ENCODE measurements around the gene FBXL7.

FBXL7 gene

DNA sequence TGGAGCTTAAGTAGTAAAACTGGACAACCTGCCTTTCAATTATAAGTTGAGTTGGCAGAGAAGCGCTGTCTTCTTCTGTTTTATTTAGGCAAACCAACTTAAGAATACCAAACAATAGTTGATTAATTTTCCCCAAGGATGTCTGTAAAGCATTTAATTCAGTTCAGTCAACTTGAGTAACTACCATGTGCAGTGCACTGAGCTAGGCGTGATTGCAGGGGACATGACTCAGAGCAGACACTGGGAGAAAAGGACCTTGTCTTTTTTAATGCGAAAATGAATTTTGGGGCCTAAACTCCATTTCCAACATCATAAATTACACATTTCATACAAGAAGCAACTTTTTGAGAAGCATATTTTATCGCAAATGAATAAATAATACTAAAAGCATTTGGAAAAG is 66.3 kb downstream of the FBXL7 start:
- H3K79me2 ChIP-seq (ENCODE audit: insufficient read depth, low read length), result no peaks in the 10 kb centered on the region
- no peak for TF ChIP-seq EZH2phosphoT487 (conservative IDR thresholded peaks at IDR 0.05; ENCODE audit: low read length)
- TF ChIP-seq, protein P1, sequence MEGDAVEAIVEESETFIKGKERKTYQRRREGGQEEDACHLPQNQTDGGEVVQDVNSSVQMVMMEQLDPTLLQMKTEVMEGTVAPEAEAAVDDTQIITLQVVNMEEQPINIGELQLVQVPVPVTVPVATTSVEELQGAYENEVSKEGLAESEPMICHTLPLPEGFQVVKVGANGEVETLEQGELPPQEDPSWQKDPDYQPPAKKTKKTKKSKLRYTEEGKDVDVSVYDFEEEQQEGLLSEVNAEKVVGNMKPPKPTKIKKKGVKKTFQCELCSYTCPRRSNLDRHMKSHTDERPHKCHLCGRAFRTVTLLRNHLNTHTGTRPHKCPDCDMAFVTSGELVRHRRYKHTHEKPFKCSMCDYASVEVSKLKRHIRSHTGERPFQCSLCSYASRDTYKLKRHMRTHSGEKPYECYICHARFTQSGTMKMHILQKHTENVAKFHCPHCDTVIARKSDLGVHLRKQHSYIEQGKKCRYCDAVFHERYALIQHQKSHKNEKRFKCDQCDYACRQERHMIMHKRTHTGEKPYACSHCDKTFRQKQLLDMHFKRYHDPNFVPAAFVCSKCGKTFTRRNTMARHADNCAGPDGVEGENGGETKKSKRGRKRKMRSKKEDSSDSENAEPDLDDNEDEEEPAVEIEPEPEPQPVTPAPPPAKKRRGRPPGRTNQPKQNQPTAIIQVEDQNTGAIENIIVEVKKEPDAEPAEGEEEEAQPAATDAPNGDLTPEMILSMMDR (IDR thresholded peaks at IDR 0.05; ENCODE audit: insufficient read depth, low read length, poor library complexity, severe bottlenecking), result no peak
- H3K27me3 ChIP-seq (ENCODE audit: low read length), result no peaks in the 10 kb centered on the region
- H4K20me1 ChIP-seq (ENCODE audit: low read depth, low read length), result no peaks in the 10 kb centered on the region
- no peaks in the 10 kb centered on the region for H3F3A ChIP-seq (ENCODE audit: insufficient read depth)
- no peak overlapping the region for H3K27ac ChIP-seq (ENCODE audit: low read depth, low read length)
- H3K9ac ChIP-seq (ENCODE audit: low read length), result no peak overlapping the region
- H3K9me2 ChIP-seq (replicated peaks; ENCODE audit: insufficient read depth, low read length), result no peaks in the 10 kb centered on the region
- no peaks in the 10 kb centered on the region for H3K9me3 ChIP-seq (ENCODE audit: insufficient read depth, low read length)
- no peak overlapping the region for H2AFZ ChIP-seq (ENCODE audit: low read depth, low read length, severe bottlenecking)
- H3K4me2 ChIP-seq (ENCODE audit: low read depth, low read length, poor library complexity, severe bottlenecking), result no peak overlapping the region
- no peaks in the 10 kb centered on the region for H3K36me3 ChIP-seq (ENCODE audit: low read length)
- no peak overlapping the region for H3K4me3 ChIP-seq (ENCODE audit: insufficient read depth, low read length, poor library complexity, severe bottlenecking)

DNA sequence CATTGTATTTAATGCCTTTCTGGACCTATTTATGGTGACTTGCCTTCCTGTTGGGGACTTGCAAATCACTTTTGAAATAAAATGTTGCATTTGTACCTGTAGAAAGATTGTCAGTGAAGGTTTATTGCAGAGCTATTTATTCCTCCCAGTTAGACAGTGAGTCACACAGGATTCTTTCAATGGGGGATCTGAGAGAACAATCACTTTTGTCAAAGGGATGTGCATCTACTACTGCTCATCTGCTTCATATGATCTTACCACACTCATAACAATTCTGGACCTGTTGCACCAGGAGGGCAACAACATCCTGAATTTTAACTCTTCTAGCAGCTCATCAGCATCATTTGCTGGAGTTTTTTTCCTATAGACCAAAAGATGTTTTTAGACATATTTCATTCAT is 66.8 kb downstream of the FBXL7 start:
- Histone ChIP-seq H3K9me2 (replicated peaks; ENCODE audit: insufficient read depth, low read length) (no peaks in the 10 kb centered on the region), H3K4me3 (ENCODE audit: insufficient read depth, low read length, poor library complexity, severe bottlenecking) (no peak overlapping the region), H3K9ac (ENCODE audit: low read length) (no peak overlapping the region), H2AFZ (ENCODE audit: low read depth, low read length, severe bottlenecking) (no peak overlapping the region), H3F3A (ENCODE audit: insufficient read depth) (no peaks in the 10 kb centered on the region), H3K27ac (ENCODE audit: low read depth, low read length) (no peak overlapping the region), H3K4me2 (ENCODE audit: low read depth, low read length, poor library complexity, severe bottlenecking) (no peak overlapping the region), H3K79me2 (ENCODE audit: insufficient read depth, low read length) (no peaks in the 10 kb centered on the region), H3K9me3 (ENCODE audit: insufficient read depth, low read length) (no peaks in the 10 kb centered on the region), H4K20me1 (ENCODE audit: low read depth, low read length) (no peaks in the 10 kb centered on the region), H3K36me3 (ENCODE audit: low read length) (no peaks in the 10 kb centered on the region), H3K27me3 (ENCODE audit: low read length) (no peaks in the 10 kb centered on the region)
- TF ChIP-seq EZH2phosphoT487 (conservative IDR thresholded peaks at IDR 0.05; ENCODE audit: low read length), result no peak

DNA sequence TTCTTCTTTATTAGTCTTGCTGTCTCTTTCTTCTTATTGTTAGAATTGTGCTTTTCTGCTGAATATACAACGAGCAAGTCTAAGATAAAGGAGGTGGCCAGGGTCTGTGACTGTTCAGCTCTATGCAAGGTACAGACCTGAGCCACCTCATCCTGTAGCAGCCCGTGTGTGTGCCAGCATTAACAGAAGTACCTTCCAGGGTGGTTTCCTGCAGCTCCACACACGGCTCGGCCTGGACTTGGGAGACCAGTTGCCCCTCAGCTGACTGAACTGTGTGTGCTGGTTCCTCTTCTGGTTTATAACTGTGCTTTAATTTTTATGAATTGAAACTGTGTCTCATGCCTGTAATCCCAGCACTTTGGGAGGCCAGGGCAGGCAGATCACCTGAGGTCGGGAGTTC is 70.5 kb downstream of the FBXL7 start:
- TF ChIP-seq, protein P1 (IDR thresholded peaks at IDR 0.05; ENCODE audit: insufficient read depth, low read length, poor library complexity, severe bottlenecking), result no peak
- no peak for TF ChIP-seq EZH2phosphoT487 (conservative IDR thresholded peaks at IDR 0.05; ENCODE audit: low read length)
- no peak overlapping the region for H3K27ac ChIP-seq (ENCODE audit: low read depth, low read length)
- H3K9me2 ChIP-seq (replicated peaks; ENCODE audit: insufficient read depth, low read length), result no peaks in the 10 kb centered on the region; the same call in 1 of the 2 replicates
- H3K79me2 ChIP-seq (ENCODE audit: insufficient read depth, low read length), result no peaks in the 10 kb centered on the region
- no peaks in the 10 kb centered on the region for H3K36me3 ChIP-seq (ENCODE audit: low read length)
- no peak overlapping the region for H3K4me2 ChIP-seq (ENCODE audit: low read depth, low read length, poor library complexity, severe bottlenecking)
- no peaks in the 10 kb centered on the region for H4K20me1 ChIP-seq (ENCODE audit: low read depth, low read length)
- H3K9me3 ChIP-seq (ENCODE audit: insufficient read depth, low read length), result no peaks in the 10 kb centered on the region
- H3F3A ChIP-seq (ENCODE audit: insufficient read depth), result no peaks in the 10 kb centered on the region
- no peak overlapping the region for H3K9ac ChIP-seq (ENCODE audit: low read length)
- no peaks in the 10 kb centered on the region for H3K27me3 ChIP-seq (ENCODE audit: low read length)
- H2AFZ ChIP-seq (ENCODE audit: low read depth, low read length, severe bottlenecking), result no peak overlapping the region
- H3K4me3 ChIP-seq (ENCODE audit: insufficient read depth, low read length, poor library complexity, severe bottlenecking), result no peak overlapping the region

DNA sequence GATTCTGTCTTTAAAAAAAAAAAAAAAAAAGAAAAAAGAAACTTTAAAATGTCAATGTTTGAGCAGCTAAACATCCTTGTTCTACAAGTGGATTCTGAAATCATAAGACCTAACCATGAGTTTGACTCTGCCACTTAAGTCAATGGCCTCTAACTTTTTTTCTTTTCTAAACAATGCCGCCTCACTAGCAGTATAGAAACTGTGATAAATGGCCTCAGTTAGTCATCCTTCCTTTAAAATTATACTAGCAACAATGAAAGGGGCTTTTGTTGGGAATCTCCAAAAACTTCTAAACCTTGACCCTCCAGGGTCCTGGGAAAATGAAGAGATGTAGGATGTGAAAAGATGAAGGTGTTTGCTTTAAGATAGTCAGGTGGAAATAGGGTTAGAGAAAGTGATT is 71.1 kb downstream of the FBXL7 start:
- Histone ChIP-seq H3K27me3 (ENCODE audit: low read length) (no peaks in the 10 kb centered on the region), H3K4me2 (ENCODE audit: low read depth, low read length, poor library complexity, severe bottlenecking) (no peak overlapping the region), H3F3A (ENCODE audit: insufficient read depth) (no peaks in the 10 kb centered on the region), H3K27ac (ENCODE audit: low read depth, low read length) (no peak overlapping the region), H3K4me3 (ENCODE audit: insufficient read depth, low read length, poor library complexity, severe bottlenecking) (no peak overlapping the region), H3K9ac (ENCODE audit: low read length) (no peak overlapping the region), H3K9me3 (ENCODE audit: insufficient read depth, low read length) (no peaks in the 10 kb centered on the region), H3K36me3 (ENCODE audit: low read length) (no peaks in the 10 kb centered on the region), H3K9me2 (replicated peaks; ENCODE audit: insufficient read depth, low read length) (no peaks in the 10 kb centered on the region; the same call in 1 of the 2 replicates), H3K79me2 (ENCODE audit: insufficient read depth, low read length) (no peaks in the 10 kb centered on the region), H4K20me1 (ENCODE audit: low read depth, low read length) (no peaks in the 10 kb centered on the region), H2AFZ (ENCODE audit: low read depth, low read length, severe bottlenecking) (no peak overlapping the region)
- TF ChIP-seq, protein P1 (IDR thresholded peaks at IDR 0.05; ENCODE audit: insufficient read depth, low read length, poor library complexity, severe bottlenecking), result no peak
- no peak for TF ChIP-seq EZH2phosphoT487 (conservative IDR thresholded peaks at IDR 0.05; ENCODE audit: low read length)
